DOHH2 (cell line): ENCODE data around the gene DEDD.

Experiments
- EZH2phosphoT487 ChIP-seq: fragments of 200-600 bp; sonication (generic); IDR thresholded peaks from 2 replicates; pipeline ENCODE4 v1.6.1; 2017; ENCODE audit warnings: borderline replicate concordance, mild to moderate bottlenecking, antibody characterized with exemption, low read length, moderate library complexity, mixed read lengths
- TF ChIP-seq, protein P1 (sequence below): fragments of 200-600 bp; sonication (generic); IDR thresholded peaks from one replicate; pipeline ENCODE4 v1.5.1; 2014; ENCODE audit warnings: antibody characterized with exemption, mild to moderate bottlenecking, low read depth, low read length; ENCODE audit not compliant: poor library complexity, severe bottlenecking

- TF ChIP-seq, protein P1, sequence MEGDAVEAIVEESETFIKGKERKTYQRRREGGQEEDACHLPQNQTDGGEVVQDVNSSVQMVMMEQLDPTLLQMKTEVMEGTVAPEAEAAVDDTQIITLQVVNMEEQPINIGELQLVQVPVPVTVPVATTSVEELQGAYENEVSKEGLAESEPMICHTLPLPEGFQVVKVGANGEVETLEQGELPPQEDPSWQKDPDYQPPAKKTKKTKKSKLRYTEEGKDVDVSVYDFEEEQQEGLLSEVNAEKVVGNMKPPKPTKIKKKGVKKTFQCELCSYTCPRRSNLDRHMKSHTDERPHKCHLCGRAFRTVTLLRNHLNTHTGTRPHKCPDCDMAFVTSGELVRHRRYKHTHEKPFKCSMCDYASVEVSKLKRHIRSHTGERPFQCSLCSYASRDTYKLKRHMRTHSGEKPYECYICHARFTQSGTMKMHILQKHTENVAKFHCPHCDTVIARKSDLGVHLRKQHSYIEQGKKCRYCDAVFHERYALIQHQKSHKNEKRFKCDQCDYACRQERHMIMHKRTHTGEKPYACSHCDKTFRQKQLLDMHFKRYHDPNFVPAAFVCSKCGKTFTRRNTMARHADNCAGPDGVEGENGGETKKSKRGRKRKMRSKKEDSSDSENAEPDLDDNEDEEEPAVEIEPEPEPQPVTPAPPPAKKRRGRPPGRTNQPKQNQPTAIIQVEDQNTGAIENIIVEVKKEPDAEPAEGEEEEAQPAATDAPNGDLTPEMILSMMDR = no peak
- TF ChIP-seq EZH2phosphoT487 = no peak
Measured at GRCh38 chr1:161091796-161092507, 40.5 kb downstream of the DEDD start.
